ENCODE measurements around the gene AATF.
A peak's percentile ranks its signal among the peaks of the same experiment; 100 is the strongest.

Gene AATF, protein sequence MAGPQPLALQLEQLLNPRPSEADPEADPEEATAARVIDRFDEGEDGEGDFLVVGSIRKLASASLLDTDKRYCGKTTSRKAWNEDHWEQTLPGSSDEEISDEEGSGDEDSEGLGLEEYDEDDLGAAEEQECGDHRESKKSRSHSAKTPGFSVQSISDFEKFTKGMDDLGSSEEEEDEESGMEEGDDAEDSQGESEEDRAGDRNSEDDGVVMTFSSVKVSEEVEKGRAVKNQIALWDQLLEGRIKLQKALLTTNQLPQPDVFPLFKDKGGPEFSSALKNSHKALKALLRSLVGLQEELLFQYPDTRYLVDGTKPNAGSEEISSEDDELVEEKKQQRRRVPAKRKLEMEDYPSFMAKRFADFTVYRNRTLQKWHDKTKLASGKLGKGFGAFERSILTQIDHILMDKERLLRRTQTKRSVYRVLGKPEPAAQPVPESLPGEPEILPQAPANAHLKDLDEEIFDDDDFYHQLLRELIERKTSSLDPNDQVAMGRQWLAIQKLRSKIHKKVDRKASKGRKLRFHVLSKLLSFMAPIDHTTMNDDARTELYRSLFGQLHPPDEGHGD

DNA sequence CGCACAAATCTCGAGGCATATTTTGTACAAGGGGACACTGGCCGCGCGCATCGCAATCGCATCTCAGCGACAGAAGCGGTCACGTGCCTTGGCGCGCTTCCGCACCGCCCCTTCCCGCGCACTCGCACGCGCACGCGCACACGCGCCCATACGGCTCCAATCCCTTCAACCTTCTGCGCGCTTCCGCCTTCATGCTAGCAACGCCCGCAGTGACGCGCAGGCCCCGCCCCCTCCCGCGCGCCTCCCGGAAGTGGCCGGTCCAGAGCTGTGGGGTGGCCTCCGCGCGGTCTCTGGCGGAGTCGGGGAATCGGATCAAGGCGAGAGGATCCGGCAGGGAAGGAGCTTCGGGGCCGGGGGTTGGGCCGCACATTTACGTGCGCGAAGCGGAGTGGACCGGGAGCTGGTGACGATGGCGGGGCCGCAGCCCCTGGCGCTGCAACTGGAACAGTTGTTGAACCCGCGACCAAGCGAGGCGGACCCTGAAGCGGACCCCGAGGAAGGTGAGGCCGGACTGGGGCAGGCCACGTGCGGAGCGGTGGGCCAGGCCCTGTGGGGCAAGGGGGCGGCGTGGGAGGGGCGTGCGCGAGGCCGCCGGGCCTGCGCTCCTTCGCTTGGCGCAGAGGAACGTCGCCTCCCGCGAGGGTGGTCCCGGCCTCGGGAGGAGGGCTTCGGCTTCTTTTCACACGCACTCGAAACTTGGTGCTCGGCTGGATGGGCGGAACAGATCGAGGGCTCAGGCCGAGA, at the start of gene AATF:
AATF (plus strand) TSS at position 238 of the 744 bp plus-strand sequence; CDS start at position 410, 172 bp downstream.
- peak; percentile 96 to 97 for DNase-seq (ENCODE audit: low read depth in 2 of 2)

DNA sequence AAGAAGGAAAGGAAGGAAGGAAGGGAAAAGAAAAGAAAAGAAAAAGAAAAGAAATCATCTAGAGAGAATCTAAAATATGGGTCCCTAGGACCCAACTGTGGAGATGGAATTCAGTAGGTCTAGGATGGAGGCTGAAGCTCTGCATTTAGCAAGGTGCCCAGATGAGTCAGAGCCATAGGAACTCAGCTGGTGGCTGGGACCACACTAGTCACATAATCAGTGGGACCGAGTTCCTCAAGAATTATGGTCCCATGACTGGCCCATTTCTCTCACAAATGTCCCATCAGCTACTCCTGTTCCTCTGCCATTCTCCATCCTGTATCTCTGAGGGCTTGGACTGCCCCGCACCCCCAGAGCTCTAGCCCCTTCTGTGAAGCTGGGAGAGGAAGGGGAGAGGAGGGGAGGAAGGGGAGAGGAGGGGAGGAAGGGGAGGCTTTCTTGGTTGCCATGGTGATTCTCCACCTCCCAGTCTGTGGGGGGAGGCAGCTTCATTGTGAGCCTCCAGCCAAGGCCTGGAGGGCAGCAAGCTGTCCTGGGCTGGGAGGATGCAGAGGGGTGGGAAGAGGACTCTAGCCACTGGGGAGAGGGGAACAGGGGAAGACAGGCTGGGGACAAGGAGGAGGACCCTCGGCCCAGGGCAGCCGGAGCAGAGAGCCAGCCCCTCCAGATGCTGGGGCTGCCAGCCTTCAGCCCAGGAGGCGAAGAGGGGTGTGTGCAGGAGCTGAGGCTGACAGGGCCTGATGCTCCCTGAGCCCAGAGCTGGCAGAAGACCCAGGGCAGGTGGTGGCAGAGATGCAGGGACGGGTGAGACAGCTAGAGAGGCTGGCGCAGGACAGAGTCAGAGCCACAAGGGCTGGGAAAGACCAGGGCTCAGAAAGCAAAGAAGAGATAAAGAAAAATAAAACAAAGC, 49.2 kb upstream of the AATF start:
- DNase-seq (ENCODE audit: low read depth in 2 of 2): no peak

DNA sequence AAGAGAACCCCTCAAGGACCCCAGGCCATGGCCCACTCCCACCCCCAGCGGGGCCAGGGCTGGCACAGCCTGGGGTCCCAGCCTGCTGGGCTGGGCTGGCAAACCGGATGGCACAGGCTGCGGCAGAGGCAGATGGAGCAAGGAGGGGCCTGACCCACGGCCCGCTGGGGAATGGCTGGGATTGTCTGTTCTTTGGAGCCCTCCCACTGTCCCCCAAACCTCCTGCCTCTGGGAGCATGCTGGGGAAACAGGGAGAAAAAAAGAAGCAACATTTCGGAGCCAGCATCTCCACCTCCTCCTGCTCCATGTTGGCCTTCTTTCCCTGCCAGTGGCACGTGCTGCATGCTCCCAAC, 48.6 kb upstream of the AATF start:
- no peak for DNase-seq (ENCODE audit: low read depth in 2 of 2)

DNA sequence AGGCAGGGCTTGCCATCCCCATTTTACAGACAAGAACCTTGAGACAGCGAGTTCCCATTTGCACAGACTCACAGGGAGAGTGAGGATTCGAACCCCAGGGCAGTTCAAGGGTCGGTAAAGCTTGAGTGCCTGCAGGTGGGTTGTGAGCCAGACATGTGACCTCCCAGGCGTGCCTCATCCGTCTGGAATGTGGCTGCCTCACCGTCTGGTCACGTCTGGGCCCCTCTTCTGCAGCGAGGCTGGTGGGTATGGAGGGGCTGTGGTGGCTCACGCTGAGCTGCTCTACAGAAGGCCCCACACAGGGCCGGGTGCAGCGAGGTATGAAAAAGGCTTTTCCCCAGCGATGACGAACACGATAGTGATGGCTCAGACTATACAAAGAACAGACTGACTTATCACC, 47.2 kb upstream of the AATF start:
- DNase-seq (ENCODE audit: low read depth in 2 of 2): no peak

DNA sequence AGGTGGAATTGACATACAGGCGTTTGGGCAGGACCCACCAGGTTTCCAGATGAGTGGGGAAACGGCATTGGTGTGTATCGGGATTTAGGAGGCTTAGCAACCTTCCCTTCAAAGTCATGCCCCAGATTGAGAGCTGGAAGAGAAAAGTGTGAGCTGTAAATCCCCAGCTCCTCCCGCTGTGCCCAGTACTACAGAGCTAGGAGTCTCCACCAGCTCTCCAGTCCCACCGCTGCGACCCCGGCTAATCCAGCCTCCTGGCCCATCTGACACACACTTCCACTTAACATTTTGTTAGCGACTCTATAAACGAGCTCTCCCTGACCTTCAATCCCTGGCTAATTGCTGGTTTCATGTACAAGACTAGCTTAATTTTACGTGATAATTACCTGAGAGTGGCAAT, 41.3 kb upstream of the AATF start:
- DNase-seq (ENCODE audit: low read depth in 2 of 2): no peak

DNA sequence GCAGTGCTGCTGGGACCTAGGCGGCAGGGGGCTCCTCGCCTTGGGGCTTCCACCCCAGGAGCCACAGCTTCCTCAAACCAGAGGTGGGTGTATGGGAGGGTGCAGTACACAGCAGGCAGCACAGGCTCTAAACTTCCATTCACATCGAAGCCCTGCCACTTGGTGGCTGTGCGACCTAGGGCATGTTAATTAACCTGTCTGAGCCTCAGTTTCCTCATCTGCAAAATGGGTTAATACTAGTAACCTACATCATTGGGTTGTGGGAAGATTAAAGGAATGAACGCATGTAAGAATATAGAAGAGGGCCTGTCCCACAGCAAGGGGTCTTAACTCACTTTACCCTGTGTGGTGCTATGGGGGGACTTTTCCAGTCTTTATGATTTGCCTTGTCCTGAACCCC, 38.2 kb upstream of the AATF start:
- no peak for DNase-seq (ENCODE audit: low read depth in 2 of 2)

DNA sequence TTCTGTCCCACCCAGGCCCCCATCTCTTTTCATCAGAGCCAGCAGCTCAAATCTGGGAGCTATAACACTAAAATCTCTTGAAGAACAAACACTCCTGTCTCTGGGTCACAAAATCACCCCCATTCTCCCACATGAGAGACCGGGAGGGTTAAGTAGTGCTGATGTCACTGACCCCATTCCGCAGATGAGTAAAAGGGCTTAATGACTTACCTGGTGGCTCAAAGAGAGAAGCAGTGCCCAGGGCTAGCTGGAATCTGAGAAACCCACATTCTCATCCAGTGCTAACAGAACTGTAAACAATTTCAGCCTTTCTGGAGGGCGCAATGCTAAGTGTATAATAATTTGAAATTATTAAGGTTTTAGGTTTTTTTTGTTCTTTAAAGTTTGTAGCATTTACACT, 37.8 kb upstream of the AATF start:
- no peak for DNase-seq (ENCODE audit: low read depth in 2 of 2)

DNA sequence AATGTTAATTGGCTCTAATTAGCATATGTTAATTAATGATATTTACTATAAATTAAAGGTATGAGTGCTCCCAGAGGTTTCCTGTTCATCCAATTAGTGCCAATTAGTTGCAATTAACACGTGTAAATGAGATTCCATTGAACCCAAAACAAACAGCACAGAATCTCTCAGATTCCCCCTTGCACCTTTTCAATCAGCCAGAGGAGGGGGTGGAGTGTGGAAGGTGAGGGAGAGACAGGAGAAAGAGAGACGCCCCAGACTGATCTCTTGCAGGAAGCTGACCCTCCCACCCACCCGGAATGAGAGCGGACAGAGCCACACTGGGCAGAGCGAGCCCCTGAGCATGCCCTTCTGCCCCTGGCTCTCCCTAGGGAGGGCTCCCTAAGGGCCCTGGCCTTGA, 35.6 kb upstream of the AATF start:
- DNase-seq (ENCODE audit: low read depth in 2 of 2): no peak

DNA sequence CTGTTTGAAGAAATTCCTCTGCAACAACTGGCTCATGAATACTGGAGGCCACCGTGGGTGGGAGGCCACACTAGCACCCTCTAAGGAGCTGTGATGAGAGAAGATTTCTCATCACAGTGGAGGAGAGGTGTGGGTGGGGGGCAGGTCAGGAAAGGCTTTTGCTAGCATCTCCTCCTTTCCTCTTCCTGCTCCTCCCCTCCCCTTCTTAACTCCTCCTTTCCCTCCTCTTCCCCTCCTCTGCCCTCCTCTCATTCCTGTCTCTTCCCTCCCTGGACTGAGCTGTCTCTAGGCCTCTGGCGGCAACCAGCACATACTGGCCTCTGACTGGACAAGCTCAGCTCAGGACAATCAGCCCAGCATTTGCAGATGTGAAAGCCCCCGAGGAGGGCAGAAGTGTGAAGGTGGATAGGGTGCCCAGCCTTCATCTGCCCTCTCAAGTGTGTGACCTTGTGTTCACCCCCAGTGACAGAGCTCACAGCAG, 30.5 kb upstream of the AATF start:
- no peak for DNase-seq (ENCODE audit: low read depth in 2 of 2)

DNA sequence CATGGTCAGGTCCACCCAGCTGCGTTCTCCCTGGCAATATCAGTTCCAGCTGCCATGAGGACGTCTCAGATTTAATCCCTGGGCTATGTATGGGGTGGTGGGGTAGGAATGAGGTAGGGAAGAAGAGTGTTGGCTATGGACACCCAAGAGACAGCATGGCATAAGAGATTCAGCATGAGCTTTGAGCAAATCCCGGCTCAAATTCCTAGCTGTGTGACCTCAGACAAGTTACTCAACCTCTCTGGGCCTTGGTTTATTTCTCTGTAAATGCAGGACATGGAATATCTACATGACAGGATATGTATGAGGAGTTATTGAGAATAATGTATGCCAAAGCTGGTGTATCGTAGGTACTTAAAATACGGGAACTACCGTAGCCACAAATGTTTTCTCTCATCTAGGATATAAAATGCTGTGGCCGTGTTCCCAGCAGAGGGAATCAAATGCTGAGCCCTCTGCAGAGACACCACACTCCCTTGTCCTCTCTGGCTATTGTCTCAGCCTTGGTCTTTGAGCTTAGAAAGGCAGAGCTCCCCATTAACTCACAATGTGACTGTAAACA, 29.3 kb upstream of the AATF start:
- DNase-seq (ENCODE audit: low read depth in 2 of 2): no peak

DNA sequence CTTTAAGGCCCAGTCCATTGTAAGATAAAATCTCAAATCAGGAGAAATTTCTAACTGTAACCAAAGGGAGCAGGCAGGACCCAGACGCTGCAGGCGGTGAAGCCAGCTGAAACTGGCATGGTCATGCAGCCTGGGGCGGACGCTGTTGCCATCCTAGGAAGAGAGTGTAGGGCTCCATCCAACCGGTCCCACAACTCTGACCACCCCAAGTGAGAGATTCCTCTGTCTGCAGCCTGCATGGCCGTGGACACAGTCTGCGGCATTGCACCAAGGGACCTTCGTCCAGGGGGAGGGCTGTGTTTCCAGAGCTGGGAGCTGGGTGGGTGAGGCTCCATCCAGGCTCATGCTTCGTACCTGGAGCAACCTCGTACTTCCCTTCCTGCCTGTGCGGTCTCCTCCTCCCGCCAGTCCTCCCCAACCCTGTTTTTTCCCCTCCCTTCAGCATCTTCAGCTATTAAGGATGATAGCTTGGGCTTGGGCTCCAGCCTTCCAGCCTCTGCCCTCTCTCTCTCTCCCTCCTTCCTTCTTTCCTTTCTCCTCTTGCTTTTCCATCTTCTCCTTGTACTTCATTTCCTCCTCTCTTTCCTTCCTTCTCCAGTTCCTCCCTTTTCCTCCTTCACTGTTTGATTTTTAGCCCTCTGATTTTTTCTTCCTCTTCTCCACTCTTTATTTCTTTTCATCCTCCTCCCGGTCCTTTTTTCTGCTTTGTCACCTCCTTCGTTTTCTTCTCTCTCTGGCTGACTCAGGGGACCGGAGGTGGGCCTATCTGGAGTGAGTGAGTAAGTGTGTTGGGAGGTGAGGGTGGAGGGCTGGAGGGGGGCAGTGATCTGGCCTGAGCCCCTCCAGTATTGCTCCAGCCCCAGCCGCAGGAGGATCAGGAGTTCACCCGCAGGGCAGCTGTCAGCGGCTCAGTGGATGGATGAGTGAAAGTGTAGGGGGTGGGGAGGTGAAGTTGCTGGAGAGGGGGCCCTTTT, 28.4 kb upstream of the AATF start:
- DNase-seq (ENCODE audit: low read depth in 2 of 2): no peak

DNA sequence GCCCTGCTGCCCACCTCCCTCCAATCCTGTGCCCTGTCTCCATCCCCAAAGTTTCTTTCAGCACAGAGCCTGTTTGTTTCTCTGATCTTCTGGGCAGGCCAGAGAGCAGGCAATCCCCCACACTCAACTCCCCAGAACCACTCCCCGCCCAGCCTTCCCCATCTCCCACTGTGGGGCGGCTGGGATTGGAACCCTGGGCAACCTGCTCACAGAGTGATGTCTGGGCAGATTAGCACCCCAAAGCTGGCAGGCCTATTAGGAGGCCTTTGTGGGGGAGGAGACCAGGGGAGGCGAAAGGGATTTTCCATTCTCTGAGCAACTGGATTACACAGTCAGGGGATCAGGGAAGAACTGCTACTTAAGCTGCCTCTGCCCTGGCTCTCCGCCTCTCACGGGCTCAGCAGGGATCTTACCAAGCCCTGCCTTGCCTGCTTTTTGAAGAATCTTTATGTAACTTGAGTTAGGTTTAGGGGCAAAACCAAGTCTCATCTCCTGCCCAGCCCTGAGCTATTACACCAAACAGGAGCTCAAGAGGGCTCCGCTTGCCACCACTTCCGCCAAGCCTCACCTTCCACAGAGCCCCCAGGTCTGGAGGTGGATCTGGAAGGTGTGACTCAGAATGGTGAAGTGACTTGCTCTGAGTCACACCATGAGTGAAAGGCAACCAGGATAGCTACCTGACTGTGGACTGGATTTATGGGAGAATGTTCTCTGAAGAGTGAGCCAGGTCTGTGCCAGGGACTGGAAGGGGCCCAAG, 27.5 kb upstream of the AATF start:
- DNase-seq (ENCODE audit: low read depth in 2 of 2): peak; percentile 60 to 74

DNA sequence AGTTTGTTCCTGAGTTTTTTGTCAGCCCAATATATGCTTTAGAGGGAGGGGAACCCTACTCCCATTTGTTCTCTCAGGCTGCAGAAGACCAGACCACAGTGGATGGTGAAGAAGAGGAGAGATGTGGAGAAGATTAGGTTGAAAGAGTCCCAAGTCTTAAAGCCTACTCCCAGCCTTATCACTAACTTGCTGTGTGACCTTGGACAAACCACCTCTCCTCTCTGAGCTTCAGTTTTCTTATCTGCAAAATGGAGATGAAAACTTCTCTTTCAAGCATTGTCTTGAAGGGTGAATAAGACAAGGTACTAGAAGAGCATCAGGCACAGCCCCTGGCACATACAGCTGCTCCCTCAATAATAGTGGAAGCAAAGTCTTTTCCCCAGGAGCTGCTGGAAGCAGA, 26.6 kb upstream of the AATF start:
- DNase-seq (ENCODE audit: low read depth in 2 of 2): no peak

DNA sequence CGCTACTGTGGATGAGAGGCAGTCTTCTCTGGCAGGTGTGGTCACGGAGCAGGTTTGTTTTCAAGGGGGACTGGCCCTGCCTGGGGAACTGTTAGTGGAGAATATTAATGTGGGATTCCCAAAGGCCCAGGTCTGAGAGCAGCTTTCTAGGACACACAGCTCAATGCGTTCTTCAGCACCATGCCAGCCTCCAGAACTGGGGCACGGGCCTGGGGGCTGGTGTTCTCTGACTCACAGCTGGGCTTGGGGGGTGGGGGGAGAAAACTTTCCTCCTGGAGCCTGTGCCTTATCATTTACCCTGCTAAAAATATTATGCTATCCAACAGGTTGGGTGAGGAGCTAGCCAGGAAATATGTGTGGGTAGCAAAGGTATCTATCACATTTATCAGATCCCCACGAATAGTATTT, 24.9 kb upstream of the AATF start:
- no peak for DNase-seq (ENCODE audit: low read depth in 2 of 2)

DNA sequence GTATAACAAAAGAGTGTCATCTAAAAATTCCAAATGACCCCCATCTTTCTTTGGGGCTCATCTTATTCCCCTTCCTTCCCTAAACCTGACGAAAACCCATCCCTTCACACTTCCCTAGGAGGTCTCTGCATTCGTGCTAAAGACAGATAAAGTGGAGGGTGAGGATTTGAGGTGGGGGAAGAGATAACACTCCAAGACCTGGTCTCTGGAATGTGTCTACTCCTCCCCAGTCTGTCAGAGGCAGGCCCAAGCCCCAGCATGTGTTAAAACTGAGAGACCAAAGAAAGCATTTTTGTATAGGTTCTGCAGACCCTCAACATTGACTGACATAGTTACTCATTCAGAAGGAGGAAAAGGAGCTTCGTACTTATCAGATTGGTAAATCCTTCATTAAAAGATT, 22.5 kb upstream of the AATF start:
- no peak for DNase-seq (ENCODE audit: low read depth in 2 of 2)

DNA sequence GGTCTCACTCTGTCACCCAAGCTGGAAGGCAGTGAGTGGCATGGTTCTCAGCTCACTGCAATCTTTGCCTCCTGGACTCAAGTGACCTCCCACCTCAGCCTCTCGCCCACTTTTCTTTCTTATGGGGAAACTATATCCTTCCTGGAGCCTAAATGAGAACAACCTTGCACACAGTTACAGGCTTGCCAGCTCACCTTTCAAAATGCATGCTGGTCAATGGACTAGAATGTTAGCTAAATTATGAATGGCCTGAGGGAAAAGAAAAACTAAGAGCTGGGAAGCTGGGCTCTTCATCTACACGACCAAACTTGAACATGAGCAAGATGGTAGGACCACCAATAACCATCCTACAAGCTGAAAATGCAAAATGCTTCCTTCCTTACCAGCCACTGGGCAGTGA, 22.1 kb upstream of the AATF start:
- no peak for DNase-seq (ENCODE audit: low read depth in 2 of 2)

DNA sequence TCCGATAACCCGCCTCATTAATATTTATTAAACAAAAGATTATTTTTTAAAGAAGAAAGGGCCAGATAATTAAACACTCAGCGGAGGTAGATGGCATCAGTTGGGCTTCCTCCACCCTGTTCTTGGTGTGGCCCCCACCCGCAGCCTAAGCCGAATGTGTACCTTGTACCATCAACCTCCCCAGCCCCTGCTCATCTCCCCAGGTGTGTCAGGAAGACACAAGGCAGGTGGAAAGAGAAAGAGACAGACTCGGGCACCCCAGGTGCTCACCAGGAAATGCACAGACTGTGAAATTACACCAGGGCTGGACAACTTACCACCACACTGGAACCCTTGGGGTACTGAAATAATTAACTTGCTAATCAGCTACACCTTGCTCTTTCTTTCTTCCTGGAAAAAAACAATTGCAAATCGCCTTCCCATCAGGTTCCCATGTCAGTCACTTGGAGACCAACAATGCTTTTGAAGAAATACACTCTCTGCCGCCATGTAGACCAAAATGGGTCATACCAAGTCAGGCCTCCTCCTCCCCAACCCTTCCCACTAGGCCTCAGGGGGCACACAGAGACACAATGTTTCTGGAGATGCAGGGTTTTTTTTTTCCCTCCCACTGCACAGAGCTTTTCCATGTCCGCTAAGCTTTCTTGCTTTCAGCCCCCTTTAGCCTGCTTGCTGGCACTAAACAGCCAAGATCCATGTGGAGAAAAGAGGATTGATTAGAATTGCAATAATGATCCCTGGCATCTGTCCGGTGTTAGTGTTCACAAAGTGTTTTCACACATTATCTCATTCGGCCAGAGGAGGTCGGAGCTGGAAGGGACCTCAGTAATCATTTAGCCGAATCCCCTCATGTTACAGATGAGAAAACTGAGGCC, 20.0 kb upstream of the AATF start:
- no peak for DNase-seq (ENCODE audit: low read depth in 2 of 2)

DNA sequence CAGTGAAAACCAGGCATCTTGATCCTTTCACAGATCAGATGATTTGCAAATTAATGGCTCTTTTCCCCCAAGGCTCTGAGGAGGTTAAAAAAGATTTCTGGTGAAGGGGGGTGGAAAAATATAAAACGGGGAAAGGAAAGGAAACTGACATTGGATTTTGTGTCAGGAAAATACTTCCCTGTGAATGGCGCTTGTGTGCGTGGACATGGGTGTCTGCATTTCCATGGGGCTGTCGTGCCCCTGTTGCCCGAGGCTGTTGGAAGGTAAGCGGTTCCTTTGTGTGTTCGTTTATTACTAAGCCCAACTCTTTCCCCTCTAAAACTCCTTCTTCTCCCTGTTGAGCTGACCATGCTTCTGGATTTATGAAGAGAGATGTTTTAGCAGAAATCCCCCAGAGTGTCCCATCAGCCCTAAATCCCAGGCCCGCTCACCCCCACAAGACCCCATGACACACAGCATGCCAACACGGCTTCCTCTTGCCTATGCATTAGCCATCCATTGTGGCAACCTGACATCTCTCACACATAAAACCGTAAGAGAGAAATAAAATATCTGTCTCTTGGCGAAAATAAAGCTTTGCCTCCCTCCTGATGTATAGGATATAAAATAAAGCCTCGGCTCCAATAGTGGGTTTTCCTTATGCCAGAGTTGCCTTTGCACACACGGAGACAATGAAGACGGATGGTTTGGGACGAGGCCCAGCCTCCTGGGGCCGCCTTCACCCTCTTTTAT, 18.7 kb upstream of the AATF start:
- DNase-seq (ENCODE audit: low read depth in 2 of 2): no peak
